SK-N-MC (cell line): ENCODE data around the gene SUPT5H.
A peak's percentile ranks its signal among the peaks of the same experiment; 100 is the strongest.

Source experiments
- DNase-seq: peaks from one replicate; pipeline ENCODE4 v3.0.0-alpha.2; 2011; ENCODE audit warnings: low read depth, low spot score
- H3K27ac ChIP-seq: fragments of 200-600 bp; sonication (generic); 2 replicates; pipeline ENCODE4 v1.5.1; 2016; ENCODE audit warnings: mixed run types
- H3K36me3 ChIP-seq: fragments of 200-600 bp; sonication (generic); 2 replicates; pipeline ENCODE4 v1.6.1; 2017; ENCODE audit warnings: antibody characterized with exemption, low read length, mixed read lengths; ENCODE audit not compliant: insufficient read depth
- H3K4me3 ChIP-seq: fragments of 200-600 bp; sonication (generic); 2 replicates; pipeline ENCODE4 v1.5.1; 2016
- H3K9ac ChIP-seq: fragments of 200-600 bp; sonication (generic); 2 replicates; pipeline ENCODE4 v1.8.0; 2017; ENCODE audit warnings: mixed run types, mixed read lengths; ENCODE audit not compliant: insufficient read length
- H3K9me3 ChIP-seq: fragments of 200-600 bp; sonication (generic); 2 replicates; pipeline ENCODE4 v1.6.1; 2017; ENCODE audit warnings: low read depth, mild to moderate bottlenecking, antibody characterized with exemption, low read length, moderate library complexity, mixed read lengths
- EZH2 ChIP-seq: fragments of 200-600 bp; sonication (generic); IDR thresholded peaks from one replicate; pipeline ENCODE4 v1.6.1; 2017; ENCODE audit warnings: antibody characterized with exemption
- FOXP2 ChIP-seq: optimal IDR thresholded peaks from 2 replicates; pipeline ENCODE3; 2011; ENCODE audit warnings: mild to moderate bottlenecking, moderate library complexity; ENCODE audit not compliant: insufficient read depth; ENCODE audit errors: extremely low read length, control extremely low read depth
- POLR2AphosphoS5 ChIP-seq: IDR thresholded peaks from 2 replicates; pipeline ENCODE4 v1.6.1; 2012; ENCODE audit warnings: mild to moderate bottlenecking, low read depth, low read length, borderline replicate concordance

Gene SUPT5H

DNA sequence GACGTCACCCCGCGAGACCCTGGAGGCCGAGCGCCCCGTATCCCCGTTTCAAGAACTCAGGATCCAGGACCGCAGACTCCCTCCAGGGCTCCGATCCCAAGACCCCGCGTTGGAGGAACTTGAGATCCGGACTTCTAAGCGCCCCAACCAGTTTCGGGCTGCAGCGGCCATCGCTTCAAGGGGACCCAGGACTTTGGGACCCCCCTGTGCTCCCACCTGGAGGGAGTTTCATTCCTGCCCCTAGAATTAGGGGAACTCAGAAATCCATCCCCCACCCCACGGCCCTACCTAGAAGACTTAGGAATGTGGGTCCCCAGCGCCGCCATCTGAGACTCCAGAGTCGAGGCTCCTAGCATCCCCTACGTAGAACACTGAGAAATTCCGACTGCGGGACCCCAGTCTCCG is 32.5 kb upstream of the SUPT5H start:
- TF ChIP-seq EZH2 (no peak), POLR2AphosphoS5 (no peak), FOXP2 (no peak)
- peak overlapping the region; percentile 87 for H3K27ac ChIP-seq
- peak overlapping the region; percentile 93 for H3K9ac ChIP-seq

DNA sequence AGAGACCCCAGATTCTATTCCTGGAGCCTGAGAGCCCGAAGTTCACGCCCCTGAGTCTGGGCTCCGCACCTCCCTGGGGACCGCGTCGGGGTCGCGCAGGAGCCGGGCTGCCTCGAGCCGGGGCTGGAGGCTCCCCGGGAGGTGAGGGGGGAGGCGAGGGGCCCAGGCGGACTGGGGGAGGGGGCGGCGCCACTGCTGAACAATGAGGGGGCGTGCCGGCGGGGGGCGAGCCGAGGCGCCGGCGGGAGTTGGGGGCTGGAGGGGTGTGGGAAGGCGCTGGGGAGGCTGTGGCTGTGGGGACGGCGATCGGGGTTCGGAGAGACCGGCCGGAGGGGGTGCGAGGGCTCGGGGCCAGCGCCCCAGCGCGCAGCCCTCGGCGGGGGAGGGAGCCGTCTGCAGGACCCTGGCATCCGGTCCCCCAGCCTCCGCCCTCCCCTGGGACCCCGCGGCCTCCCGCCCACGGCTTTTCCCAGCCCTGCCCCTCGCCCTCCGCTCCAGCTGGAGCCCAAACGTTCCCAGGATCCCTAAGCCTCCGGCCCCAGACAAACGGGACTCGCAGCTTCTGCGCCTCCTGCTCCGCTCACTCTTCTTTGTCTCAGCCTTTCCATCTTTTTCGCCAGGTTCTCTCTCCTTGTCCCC is 32.0 kb upstream of the SUPT5H start:
- Histone ChIP-seq H3K9ac (peak overlapping the region; percentile 93), H3K27ac (peak overlapping the region; percentile 87), H3K36me3 (peaks cover 20% of the 10 kb centered on the region), H3K9me3 (no peaks in the 10 kb centered on the region), H3K4me3 (peak overlapping the region; percentile 99)
- no peak for TF ChIP-seq FOXP2
- TF ChIP-seq EZH2: no peak
- peak; percentile 54; the same call in 1 of the 2 replicates for TF ChIP-seq POLR2AphosphoS5
- DNase-seq: no peak

More for the DNA sequence above, 32.5 kb upstream of the SUPT5H start:
- no peak for DNase-seq
- H3K36me3 ChIP-seq: peaks cover 16% of the 10 kb centered on the region
- no peaks in the 10 kb centered on the region for H3K9me3 ChIP-seq
- H3K4me3 ChIP-seq: peak overlapping the region; percentile 99

DNA sequence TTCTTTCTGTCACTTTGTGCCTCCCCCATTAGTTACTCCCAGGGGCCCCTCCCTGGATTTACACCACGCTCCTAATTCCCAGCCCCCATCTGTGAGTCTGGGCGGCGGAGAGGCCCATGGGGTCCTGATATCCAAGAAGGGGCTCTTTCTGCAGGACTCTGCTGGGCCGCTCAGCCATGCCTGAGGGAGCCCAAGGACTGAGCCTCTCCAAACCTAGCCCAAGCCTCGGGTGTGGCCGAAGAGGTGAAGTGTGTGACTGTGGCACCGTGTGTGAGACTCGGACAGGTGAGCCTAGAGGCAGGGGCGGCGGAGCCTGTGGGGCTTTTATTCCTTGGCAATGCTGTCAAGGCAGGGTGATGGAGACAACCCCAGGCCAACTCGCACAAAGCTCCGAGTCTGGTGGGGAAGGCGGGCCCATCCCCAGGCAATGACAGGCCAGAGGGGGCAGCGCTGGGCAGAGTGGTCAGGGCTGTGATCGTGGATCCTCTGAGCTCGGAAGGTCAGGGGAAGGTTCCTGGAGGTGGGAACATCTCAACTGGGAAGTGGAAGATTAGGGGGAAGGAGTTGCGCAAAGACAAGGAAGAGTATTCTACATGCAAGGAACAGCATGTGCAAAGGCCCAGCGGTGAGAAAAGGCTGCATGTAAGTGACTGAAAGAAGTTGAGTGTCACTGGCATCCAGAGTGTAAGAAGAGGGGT is 31.3 kb upstream of the SUPT5H start:
- no peak for TF ChIP-seq POLR2AphosphoS5
- TF ChIP-seq FOXP2: no peak
- no peak for TF ChIP-seq EZH2
- peak overlapping the region; percentile 87 for H3K27ac ChIP-seq
- H3K36me3 ChIP-seq: peaks cover 26% of the 10 kb centered on the region
- peak overlapping the region; percentile 93 for H3K9ac ChIP-seq
- no peak for DNase-seq
- peak overlapping the region; percentile 99 for H3K4me3 ChIP-seq
- H3K9me3 ChIP-seq: no peaks in the 10 kb centered on the region

DNA sequence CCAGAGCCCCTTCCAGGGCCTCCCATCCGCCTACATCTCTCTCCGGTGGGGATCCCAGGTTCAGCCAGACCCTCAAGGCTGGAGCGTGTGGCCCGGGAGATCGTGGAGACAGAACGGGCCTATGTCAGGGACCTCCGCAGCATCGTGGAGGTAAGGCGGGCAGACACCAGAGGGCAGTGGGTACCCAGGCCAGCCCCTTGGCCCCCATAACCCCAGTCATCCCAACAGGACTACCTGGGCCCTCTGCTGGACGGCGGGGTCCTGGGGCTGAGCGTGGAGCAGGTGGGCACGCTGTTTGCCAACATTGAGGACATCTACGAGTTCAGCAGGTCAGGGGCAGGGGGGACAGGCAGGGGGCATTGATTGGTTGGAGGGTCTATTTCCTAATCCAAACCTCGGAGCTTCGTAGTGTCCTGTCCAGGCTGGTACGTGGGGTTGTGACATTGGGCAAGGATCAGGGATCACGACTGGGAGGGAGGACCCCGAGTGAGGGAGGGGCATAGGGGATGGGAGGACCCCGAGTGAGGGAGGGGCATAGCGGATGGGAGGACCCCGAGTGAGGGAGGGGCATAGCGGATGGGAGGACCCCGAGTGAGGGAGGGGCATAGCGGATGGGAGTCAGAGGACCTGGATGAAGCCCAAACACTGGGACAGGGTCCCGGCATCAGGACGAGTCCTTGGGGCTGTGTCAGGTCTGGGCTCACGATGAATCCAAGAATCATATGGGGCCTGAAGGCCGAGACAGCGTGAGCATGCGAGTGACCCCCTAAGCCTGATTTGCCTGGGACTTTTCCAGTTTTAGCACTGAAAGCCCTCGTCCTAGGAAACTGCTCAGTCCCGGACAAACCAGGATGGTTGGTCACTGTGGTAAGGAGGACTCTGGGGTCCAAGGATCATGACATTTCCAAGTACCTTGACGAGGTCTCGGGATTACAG is 30.0 kb upstream of the SUPT5H start:
- no peak for TF ChIP-seq POLR2AphosphoS5
- no peak for TF ChIP-seq FOXP2
- TF ChIP-seq EZH2: no peak
- Histone ChIP-seq H3K27ac (no peak overlapping the region), H3K4me3 (peak overlapping the region; percentile 99; the same call in 1 of the 2 replicates), H3K9ac (no peak overlapping the region), H3K36me3 (peaks cover 30% of the 10 kb centered on the region), H3K9me3 (no peaks in the 10 kb centered on the region)
- no peak for DNase-seq

DNA sequence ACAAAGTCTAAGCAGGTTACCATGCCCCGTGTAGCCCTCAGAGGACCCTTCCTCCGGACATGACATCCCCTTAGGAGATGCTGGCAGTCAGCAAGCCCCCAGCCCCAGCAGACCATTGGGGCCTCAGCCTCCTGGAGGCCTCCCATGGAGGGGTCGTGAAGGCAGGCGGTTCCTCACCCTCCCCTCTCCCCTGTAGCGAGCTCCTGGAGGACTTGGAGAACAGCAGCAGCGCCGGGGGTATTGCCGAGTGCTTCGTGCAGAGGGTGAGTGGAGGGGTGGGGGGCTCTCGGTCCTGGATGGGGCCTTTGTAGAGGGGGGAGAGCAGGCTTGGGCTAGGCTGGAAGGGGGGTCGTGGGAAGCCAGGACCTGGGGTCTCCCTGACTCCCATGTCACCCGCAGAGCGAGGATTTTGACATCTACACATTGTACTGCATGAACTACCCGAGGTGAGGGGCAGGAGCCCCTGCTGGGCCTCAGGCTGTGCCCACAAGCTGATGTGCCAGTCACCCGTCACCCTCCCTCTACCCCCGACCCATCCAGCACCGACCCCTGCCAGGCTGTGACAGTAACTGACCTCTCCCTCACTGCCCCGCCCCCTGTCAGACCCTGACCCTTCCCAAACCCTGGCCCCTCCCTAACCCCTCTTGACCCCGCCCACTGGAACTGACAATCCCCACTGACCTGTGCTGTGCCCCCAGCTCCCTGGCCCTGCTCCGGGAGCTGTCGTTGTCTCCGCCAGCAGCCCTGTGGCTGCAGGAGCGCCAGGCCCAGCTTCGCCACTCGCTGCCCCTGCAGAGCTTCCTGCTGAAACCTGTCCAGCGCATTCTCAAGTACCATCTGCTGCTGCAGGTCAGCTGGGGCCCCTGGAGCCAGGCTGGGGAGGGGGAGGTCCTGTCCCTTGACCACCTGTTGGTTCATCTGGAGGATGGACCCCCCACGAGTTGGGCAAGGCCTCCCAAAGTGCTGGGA is 28.9 kb upstream of the SUPT5H start:
- Histone ChIP-seq H3K4me3 (no peak overlapping the region), H3K27ac (no peak overlapping the region), H3K36me3 (peaks cover 35% of the 10 kb centered on the region), H3K9me3 (no peaks in the 10 kb centered on the region), H3K9ac (no peak overlapping the region)
- TF ChIP-seq FOXP2 (no peak), EZH2 (no peak), POLR2AphosphoS5 (no peak)
- DNase-seq: no peak

DNA sequence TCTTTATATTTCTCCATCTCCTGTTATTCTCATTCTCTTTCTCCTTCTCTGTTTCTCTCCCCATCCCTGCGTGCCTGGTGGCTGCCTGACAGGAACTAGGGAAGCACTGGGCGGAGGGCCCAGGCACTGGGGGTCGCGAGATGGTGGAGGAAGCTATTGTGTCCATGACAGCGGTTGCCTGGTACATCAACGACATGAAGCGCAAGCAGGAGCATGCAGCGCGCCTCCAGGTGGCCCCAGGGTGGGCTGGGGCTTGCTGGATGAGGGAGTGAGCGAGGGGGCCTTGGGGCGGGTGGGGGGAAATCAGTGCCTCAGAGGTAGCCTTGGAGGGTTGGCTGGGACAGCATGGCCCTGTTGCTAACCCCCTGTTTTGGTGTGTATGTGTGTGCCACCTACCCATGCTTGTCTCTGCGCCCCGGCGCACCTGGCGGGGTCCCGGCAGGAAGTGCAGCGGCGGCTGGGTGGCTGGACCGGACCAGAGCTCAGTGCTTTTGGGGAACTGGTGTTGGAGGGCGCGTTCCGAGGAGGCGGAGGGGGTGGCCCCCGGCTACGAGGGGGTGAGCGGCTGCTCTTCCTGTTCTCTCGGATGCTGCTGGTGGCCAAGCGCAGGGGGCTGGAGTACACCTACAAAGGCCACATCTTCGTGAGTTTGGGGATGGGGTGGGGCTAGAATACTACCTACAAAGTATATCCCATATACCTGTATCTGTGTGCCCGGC is 27.8 kb upstream of the SUPT5H start:
- H3K36me3 ChIP-seq: peaks cover 41% of the 10 kb centered on the region
- H3K27ac ChIP-seq: no peak overlapping the region
- H3K9ac ChIP-seq: no peak overlapping the region
- no peak for TF ChIP-seq EZH2
- TF ChIP-seq POLR2AphosphoS5: no peak
- TF ChIP-seq FOXP2: no peak
- H3K4me3 ChIP-seq: no peak overlapping the region
- no peak for DNase-seq
- H3K9me3 ChIP-seq: no peaks in the 10 kb centered on the region

DNA sequence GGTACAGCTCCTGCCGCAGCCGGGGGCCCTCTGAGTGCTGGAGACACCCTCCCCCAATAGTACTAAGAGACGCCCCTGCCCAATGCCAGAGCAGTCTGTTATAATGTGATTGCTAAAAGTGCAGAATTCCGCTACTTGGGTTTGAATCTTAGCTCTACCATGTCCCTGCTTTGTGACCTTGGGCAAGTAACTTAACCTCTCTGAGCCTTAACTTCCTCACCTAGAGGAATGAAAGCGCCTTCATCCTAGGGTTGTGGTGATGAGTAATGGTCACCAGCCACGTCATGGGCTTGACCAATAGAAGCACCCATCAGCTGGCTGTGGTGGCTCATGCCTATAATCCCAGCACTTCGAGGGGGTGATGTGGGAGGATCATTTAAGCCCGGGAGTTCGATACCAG is 26.4 kb upstream of the SUPT5H start:
- Histone ChIP-seq H3K27ac (no peak overlapping the region), H3K36me3 (peaks cover 47% of the 10 kb centered on the region), H3K9me3 (no peaks in the 10 kb centered on the region), H3K9ac (no peak overlapping the region), H3K4me3 (no peak overlapping the region)
- no peak for DNase-seq
- no peak for TF ChIP-seq EZH2
- TF ChIP-seq POLR2AphosphoS5: no peak
- TF ChIP-seq FOXP2: no peak
